Sigmoid colon (tissue), 7 donors: ENCODE measurements around the gene EGLN1. TPM values are rescaled to one million over a fixed set of nuclear protein-coding genes. Genes with fewer than 3 reads are reported as not detected.
A peak's percentile ranks its signal among the peaks of the same experiment; 100 is the strongest.

ENCODE experiments used
- DNase-seq: peaks from one replicate; pipeline ENCODE4 v3.0.0-alpha.2; 2019
- H3K27ac ChIP-seq, 4 donors: fragments of 200-600 bp; sonication (generic); one replicate each; pipeline ENCODE4 v1.5.1; 2016 to 2019; ENCODE audit warnings: mild to moderate bottlenecking in 1 of 4
- H3K27me3 ChIP-seq, 3 donors: fragments of 200-600 bp; sonication (generic); one replicate each; pipeline ENCODE4 v1.5.1; 2019; ENCODE audit warnings: mild to moderate bottlenecking in 1 of 3
- H3K36me3 ChIP-seq, 4 donors: fragments of 200-600 bp; sonication (generic); one replicate each; pipeline ENCODE4 v1.5.1; 2016 to 2019
- H3K4me1 ChIP-seq, 4 donors: fragments of 200-600 bp; sonication (generic); one replicate each; pipeline ENCODE4 v1.5.1; 2017 to 2019
- H3K4me3 ChIP-seq, 4 donors: fragments of 200-600 bp; sonication (generic); one replicate each; pipeline ENCODE4 v1.5.1; 2017 to 2019; ENCODE audit warnings: mild to moderate bottlenecking in 2 of 4, moderate library complexity in 1 of 4
- H3K9me3 ChIP-seq, 4 donors: fragments of 200-600 bp in 3 of 4; sonication (generic) in 3 of 4; one replicate each; pipeline versions ENCODE4 v1.5.1 to v1.6.1; 2013 to 2019
- EP300 ChIP-seq, 4 donors: sonication (generic); formaldehyde crosslinking; IDR thresholded peaks; one replicate each; pipeline ENCODE4 v1.6.1; 2017; ENCODE audit warnings: antibody characterized with exemption in 4 of 4
- POLR2A ChIP-seq, 2 donors: fragments of 450-650 bp; IDR thresholded peaks; one replicate each; pipeline ENCODE4 v1.6.1; 2016; ENCODE audit warnings: antibody characterized with exemption in 2 of 2, mild to moderate bottlenecking in 2 of 2, moderate library complexity in 2 of 2
- POLR2AphosphoS5 ChIP-seq, 4 donors: sonication (generic); formaldehyde crosslinking; IDR thresholded peaks; one replicate each; pipeline ENCODE4 v1.6.1; 2017; ENCODE audit warnings: antibody characterized with exemption in 4 of 4
- WGBS, 2 donors: extraction: QIAGEN DNeasy Blood & Tissue Kit; methylation state at CpG; one replicate each; pipeline ENCODE4 v1.1.7; 2013; 5-methylcytosine and 5-hydroxymethylcytosine counted together
- intact Hi-C: fragments of 100-400 bp; cut with DNase I; formaldehyde crosslinking; loops from one replicate; pipeline ENCODE4 v1.15.1; 2023
- polyA plus RNA-seq, 3 donors: library from polyadenylated mRNA; stranded (reverse); fragments of 200-250 nt; gene quantifications; one replicate each; pipeline ENCODE4 v1.2.3, GENCODE V29; 2013
- total RNA-seq, 4 donors: library from RNA; depleted of rRNA; stranded (reverse); fragments of >200 nt; gene quantifications; one replicate each; pipeline ENCODE4 v1.1.0, GENCODE V29; 2016
- TF ChIP-seq, protein P1 (sequence below), 4 experiments: fragments of 450-650 bp in 3 of 4; fragments of 200-600 bp in 1 of 4; IDR thresholded peaks; one replicate each; pipeline ENCODE4 v1.5.1; 2016 to 2019; ENCODE audit warnings: antibody characterized with exemption in 4 of 4, mild to moderate bottlenecking in 3 of 4, moderate library complexity in 2 of 4
- donor health status: healthy with polysubstance abuse.
- donor health status: Bipolar disorder and iron deficiency.
- donor health status: healthy.

EGLN1 gene
- total and polyA plus RNA-seq, 7 donors, result 16.2 to 51.7 (median 37.8) TPM

DNA sequence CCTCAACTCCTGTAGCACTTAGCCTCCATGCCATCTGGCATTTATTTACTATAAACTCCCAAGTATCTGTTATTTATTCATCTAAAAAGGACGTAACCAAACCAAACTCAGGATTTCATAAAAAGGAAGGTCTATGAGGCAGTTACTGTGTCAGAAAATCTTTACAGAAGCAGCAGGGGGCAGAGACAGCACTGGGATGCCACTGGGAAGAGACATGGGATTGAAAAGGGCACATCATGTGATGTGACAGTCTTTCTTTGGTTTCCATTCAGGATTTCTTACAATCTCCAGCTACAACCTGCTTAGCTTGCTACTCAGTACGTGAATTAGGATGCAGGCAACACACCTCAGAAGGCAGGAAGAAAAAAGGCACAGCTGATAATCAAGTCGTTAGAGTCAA is 52.8 kb downstream of the EGLN1 start:
- TF ChIP-seq POLR2A (IDR thresholded peaks at IDR 0.05) (no peak), POLR2AphosphoS5 (IDR thresholded peaks at IDR 0.05) (no peak), EP300 (IDR thresholded peaks at IDR 0.05) (no peak)
- TF ChIP-seq, protein P1, sequence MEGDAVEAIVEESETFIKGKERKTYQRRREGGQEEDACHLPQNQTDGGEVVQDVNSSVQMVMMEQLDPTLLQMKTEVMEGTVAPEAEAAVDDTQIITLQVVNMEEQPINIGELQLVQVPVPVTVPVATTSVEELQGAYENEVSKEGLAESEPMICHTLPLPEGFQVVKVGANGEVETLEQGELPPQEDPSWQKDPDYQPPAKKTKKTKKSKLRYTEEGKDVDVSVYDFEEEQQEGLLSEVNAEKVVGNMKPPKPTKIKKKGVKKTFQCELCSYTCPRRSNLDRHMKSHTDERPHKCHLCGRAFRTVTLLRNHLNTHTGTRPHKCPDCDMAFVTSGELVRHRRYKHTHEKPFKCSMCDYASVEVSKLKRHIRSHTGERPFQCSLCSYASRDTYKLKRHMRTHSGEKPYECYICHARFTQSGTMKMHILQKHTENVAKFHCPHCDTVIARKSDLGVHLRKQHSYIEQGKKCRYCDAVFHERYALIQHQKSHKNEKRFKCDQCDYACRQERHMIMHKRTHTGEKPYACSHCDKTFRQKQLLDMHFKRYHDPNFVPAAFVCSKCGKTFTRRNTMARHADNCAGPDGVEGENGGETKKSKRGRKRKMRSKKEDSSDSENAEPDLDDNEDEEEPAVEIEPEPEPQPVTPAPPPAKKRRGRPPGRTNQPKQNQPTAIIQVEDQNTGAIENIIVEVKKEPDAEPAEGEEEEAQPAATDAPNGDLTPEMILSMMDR (IDR thresholded peaks at IDR 0.05), result no peak
- Histone ChIP-seq H3K36me3 (peaks cover 0 to 46% (median 3%) of the 10 kb centered on the region in 4 donors), H3K4me1 (peaks cover 0 to 9% (median 0%) of the 10 kb centered on the region in 4 donors), H3K4me3 (no peak overlapping the region), H3K27ac (no peak overlapping the region), H3K27me3 (no peaks in the 10 kb centered on the region), H3K9me3 (no peaks in the 10 kb centered on the region)
- intact Hi-C loops, result no loop called here
- WGBS, 2 donors, result 80 to 91% methylated on average over 3 of the region's 3 CpGs
- no peak for DNase-seq

DNA sequence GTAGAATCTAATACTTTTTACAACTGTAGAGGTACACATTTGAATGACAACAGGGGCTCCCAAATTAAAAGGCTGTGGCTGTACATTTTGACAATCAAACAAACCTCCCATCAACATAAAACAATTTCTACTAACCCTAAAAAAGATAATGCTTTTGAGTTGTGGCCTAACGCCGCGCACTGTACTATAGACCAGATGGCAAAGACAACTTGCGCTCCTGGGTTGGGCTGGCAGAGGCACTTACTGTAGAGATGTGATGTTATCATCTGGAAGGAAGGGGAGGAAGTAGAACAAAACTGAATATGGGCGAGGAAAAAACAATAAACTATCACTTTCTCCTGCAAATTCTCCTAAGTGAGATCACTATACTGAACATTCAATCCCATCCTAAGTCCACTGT is 57.9 kb downstream of the EGLN1 start:
- TF ChIP-seq, protein P1 (IDR thresholded peaks at IDR 0.05), result no peak
- TF ChIP-seq EP300 (IDR thresholded peaks at IDR 0.05), result no peak
- no peak for TF ChIP-seq POLR2AphosphoS5 (IDR thresholded peaks at IDR 0.05)
- TF ChIP-seq POLR2A (IDR thresholded peaks at IDR 0.05), result no peak
- Histone ChIP-seq H3K9me3 (no peaks in the 10 kb centered on the region), H3K27me3 (no peaks in the 10 kb centered on the region), H3K4me3 (no peak overlapping the region), H3K27ac (no peak overlapping the region), H3K4me1 (peaks cover 0 to 6% (median 0%) of the 10 kb centered on the region in 4 donors), H3K36me3 (peaks cover 0 to 39% (median 3%) of the 10 kb centered on the region in 4 donors)
- DNase-seq, result no peak
- intact Hi-C loops, result no loop called here
- WGBS, 2 donors, result 90 to 92% methylated on average over 5 of the region's 5 CpGs

- Histone ChIP-seq H3K4me1 (peaks cover 0 to 5% (median 0%) of the 10 kb centered on the region in 4 donors), H3K36me3 (peaks cover 0 to 38% (median 3%) of the 10 kb centered on the region in 4 donors), H3K27ac (no peak overlapping the region), H3K27me3 (no peaks in the 10 kb centered on the region), H3K4me3 (no peak overlapping the region), H3K9me3 (no peaks in the 10 kb centered on the region)
- 92 to 98% methylated on average over 1 of the region's 1 CpG for WGBS, 2 donors
- DNase-seq, result no peak
- TF ChIP-seq POLR2A (IDR thresholded peaks at IDR 0.05) (no peak), POLR2AphosphoS5 (IDR thresholded peaks at IDR 0.05) (no peak), EP300 (IDR thresholded peaks at IDR 0.05) (no peak)
- TF ChIP-seq, protein P1 (IDR thresholded peaks at IDR 0.05), result no peak
- intact Hi-C loops, result no loop called here
Measured at GRCh38 chr1:231363624-231364023, 58.5 kb downstream of the EGLN1 start.

GRCh38 chr1:231362325-231362724 is 59.8 kb downstream of the EGLN1 start:
- peaks cover 0 to 18% (median 8%) of the 10 kb centered on the region in 4 donors for H3K4me1 ChIP-seq
- no peak for DNase-seq
- H3K27ac ChIP-seq, result no peak overlapping the region
- intact Hi-C loops, result no loop called here
- TF ChIP-seq POLR2A (IDR thresholded peaks at IDR 0.05) (no peak), EP300 (IDR thresholded peaks at IDR 0.05) (no peak), POLR2AphosphoS5 (IDR thresholded peaks at IDR 0.05) (no peak)
- TF ChIP-seq, protein P1 (IDR thresholded peaks at IDR 0.05), result no peak
- H3K27me3 ChIP-seq, result no peaks in the 10 kb centered on the region
- peaks cover 0 to 29% (median 3%) of the 10 kb centered on the region in 4 donors for H3K36me3 ChIP-seq
- no peaks in the 10 kb centered on the region for H3K9me3 ChIP-seq
- WGBS, 2 donors, result 94 to 97% methylated on average over 1 of the region's 1 CpG
- no peak overlapping the region for H3K4me3 ChIP-seq

DNA sequence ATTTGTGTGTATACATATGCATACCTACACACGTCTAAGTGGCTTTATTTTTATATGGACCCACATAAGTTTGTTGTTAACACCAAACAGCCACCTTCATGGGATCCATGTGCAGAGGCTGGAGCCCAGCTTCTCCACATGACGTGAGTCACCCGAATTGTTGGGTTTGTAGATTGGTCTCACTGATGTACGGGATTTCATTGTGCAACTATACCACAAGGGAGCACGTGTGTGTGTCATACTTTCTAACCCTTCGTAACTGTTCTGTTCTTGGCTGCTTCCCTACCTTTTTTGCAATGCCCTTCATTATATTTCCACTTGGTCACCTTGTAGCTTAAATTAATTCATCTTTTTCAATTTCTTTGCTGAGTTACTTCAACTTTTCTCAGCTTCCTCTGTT is 63.0 kb downstream of the EGLN1 start:
- Histone ChIP-seq H3K4me1 (peaks cover 0 to 14% (median 8%) of the 10 kb centered on the region in 4 donors), H3K9me3 (no peaks in the 10 kb centered on the region), H3K27me3 (no peaks in the 10 kb centered on the region), H3K4me3 (no peak overlapping the region), H3K27ac (no peak overlapping the region), H3K36me3 (peaks cover 0 to 2% (median 0%) of the 10 kb centered on the region in 4 donors)
- intact Hi-C loops, result loop anchor here (2.0 to 5.0 kb wide), 3 partner anchors 64 to 246 kb away; partner anchors contain the start of genes EGLN1 and TSNAX
- DNase-seq, result peak; percentile 67
- WGBS, 2 donors, result 80 to 83% methylated on average over 6 of the region's 6 CpGs
- no peak for TF ChIP-seq EP300 (IDR thresholded peaks at IDR 0.05)
- TF ChIP-seq, protein P1 (IDR thresholded peaks at IDR 0.05), result no peak
- no peak for TF ChIP-seq POLR2A (IDR thresholded peaks at IDR 0.05)
- peak in 3 of 4 donors; percentile 29 to 50 (median 48) for TF ChIP-seq POLR2AphosphoS5 (IDR thresholded peaks at IDR 0.05)
